Measurements from ENCODE around the gene OCLN. TPM values are rescaled to one million over a fixed set of nuclear protein-coding genes. Genes with fewer than 3 reads are reported as not detected.
"Not testable (repeated sequence)": the region's sequence is repeated elsewhere in the genome, so short reads cannot be mapped to it uniquely, and the experiment has no call there.

Gene OCLN
- 136 TPM for total RNA-seq
- long read RNA-seq, full-length matches to known transcripts, result 95 of 118 reads
- long read RNA-seq, partial matches to known transcripts, result 5 of 118 reads
- long read RNA-seq, other reads (novel, unspliced or antisense), result 18 of 118 reads

GRCh38 chr5:69492391-69492922 is at the start of gene OCLN:
Gene OCLN (plus strand): TSS chr5:69492790. CDS start chr5:69504245, 11,455 bp downstream.
- DNase-seq (peak; percentile 92), ATAC-seq (peak; percentile 94)
- Histone ChIP-seq H3K36me3 (no peaks in the 10 kb centered on the region), H3K4me3 (peak within 1 kb of the TSS; percentile 78), H3K4me1 (no peaks in the 10 kb centered on the region), H3K27me3 (peaks cover 12% of the 10 kb centered on the region), H3K9me3 (no peaks in the 10 kb centered on the region), H3K27ac (peak within 1 kb of the TSS; percentile 90)
- intact Hi-C loops (cut with DNase I), result no loop called here
- no peak for TF ChIP-seq CTCF (IDR thresholded peaks at IDR 0.05)

GRCh38 chr5:69444127-69444754 is 48.3 kb upstream of the OCLN start:
- H3K27ac ChIP-seq, result peak overlapping the region; percentile 49
- ATAC-seq (peak; percentile 80), DNase-seq (no peak)
- H3K4me1 ChIP-seq, result no peaks in the 10 kb centered on the region
- H3K9me3 ChIP-seq, result no peaks in the 10 kb centered on the region
- intact Hi-C loops (cut with DNase I), result no loop called here
- H3K27me3 ChIP-seq, result no peaks in the 10 kb centered on the region
- no peaks in the 10 kb centered on the region for H3K36me3 ChIP-seq
- TF ChIP-seq CTCF (IDR thresholded peaks at IDR 0.05), result no peak
- H3K4me3 ChIP-seq, result no peak overlapping the region

GRCh38 chr5:69449511-69449910 is 43.1 kb upstream of the OCLN start:
- Histone ChIP-seq H3K4me3 (no peak overlapping the region), H3K36me3 (no peaks in the 10 kb centered on the region), H3K27ac (no peak overlapping the region), H3K9me3 (no peaks in the 10 kb centered on the region), H3K27me3 (no peaks in the 10 kb centered on the region), H3K4me1 (no peaks in the 10 kb centered on the region)
- TF ChIP-seq CTCF (IDR thresholded peaks at IDR 0.05), result no peak
- DNase-seq (no peak), ATAC-seq (no peak)
- intact Hi-C loops (cut with DNase I), result no loop called here

GRCh38 chr5:69450116-69450515 is 42.5 kb upstream of the OCLN start:
- Histone ChIP-seq H3K4me3 (no peak overlapping the region), H3K36me3 (no peaks in the 10 kb centered on the region), H3K27me3 (no peaks in the 10 kb centered on the region), H3K4me1 (no peaks in the 10 kb centered on the region), H3K27ac (no peak overlapping the region), H3K9me3 (no peaks in the 10 kb centered on the region)
- TF ChIP-seq CTCF (IDR thresholded peaks at IDR 0.05), result no peak
- ATAC-seq (no peak), DNase-seq (no peak)
- intact Hi-C loops (cut with DNase I), result no loop called here

- H3K27ac ChIP-seq; H3K9me3 ChIP-seq; intact Hi-C loops (cut with DNase I); ATAC-seq; DNase-seq; H3K36me3 ChIP-seq; H3K27me3 ChIP-seq; H3K4me1 ChIP-seq; H3K4me3 ChIP-seq: not testable (repeated sequence)
Measured at GRCh38 chr5:69450527-69450926, 42.1 kb upstream of the OCLN start.

GRCh38 chr5:69451941-69452647 is 40.5 kb upstream of the OCLN start:
- no peaks in the 10 kb centered on the region for H3K36me3 ChIP-seq
- H3K27me3 ChIP-seq, result no peaks in the 10 kb centered on the region
- peak; percentile 57 for ATAC-seq
- H3K4me1 ChIP-seq, result no peaks in the 10 kb centered on the region
- H3K4me3 ChIP-seq, result no peak overlapping the region
- peak overlapping the region; percentile 12 for H3K27ac ChIP-seq
- no peak for TF ChIP-seq CTCF (IDR thresholded peaks at IDR 0.05)
- intact Hi-C loops (cut with DNase I), result no loop called here
- H3K9me3 ChIP-seq, result no peaks in the 10 kb centered on the region
- no peak for DNase-seq

GRCh38 chr5:69453487-69453886 is 39.1 kb upstream of the OCLN start:
- H3K4me1 ChIP-seq; H3K27me3 ChIP-seq; H3K36me3 ChIP-seq; intact Hi-C loops (cut with DNase I); H3K27ac ChIP-seq; H3K9me3 ChIP-seq; ATAC-seq; H3K4me3 ChIP-seq; DNase-seq: not testable (repeated sequence)

Data from upper lobe of right lung (tissue), 1 donor.